HG02973 (cell line): Measurements from ENCODE around the gene GRK6.
"Not testable (repeated sequence)": the region's sequence is repeated elsewhere in the genome, so short reads cannot be mapped to it uniquely, and the experiment has no call there.

ENCODE experiments used
- ATAC-seq: cut with Tn5 transposase; IDR thresholded peaks from one replicate; pipeline ENCODE4 v1.9.1; 2021; ENCODE audit warnings: moderate library complexity; ENCODE audit not compliant: unreplicated experiment

Gene GRK6

DNA sequence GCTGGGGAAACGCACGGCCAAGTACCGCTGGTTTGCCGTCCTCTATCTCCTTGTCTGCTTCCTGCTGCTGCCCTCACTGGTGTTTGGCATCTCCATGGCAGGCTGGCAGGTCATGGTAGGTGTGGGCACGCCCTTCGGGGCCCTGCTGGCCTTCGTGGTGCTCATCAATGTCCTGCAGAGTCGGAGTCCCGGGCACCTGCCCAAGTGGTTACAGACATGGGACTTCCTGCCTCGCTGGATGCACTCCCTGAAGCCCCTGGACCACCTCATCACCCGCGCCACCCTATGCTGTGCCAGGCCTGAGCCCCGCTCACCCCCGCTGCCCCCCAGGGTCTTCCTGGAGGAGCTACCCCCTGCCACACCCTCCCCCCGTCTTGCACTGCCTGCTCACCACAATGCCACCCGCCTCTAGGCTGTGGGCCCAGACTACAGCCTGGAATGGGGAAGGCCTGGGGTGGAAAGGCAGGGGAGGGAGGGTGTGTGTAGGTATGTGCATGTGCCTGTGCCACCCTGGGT, 28.5 kb upstream of the GRK6 start:
- ATAC-seq, result no peak

DNA sequence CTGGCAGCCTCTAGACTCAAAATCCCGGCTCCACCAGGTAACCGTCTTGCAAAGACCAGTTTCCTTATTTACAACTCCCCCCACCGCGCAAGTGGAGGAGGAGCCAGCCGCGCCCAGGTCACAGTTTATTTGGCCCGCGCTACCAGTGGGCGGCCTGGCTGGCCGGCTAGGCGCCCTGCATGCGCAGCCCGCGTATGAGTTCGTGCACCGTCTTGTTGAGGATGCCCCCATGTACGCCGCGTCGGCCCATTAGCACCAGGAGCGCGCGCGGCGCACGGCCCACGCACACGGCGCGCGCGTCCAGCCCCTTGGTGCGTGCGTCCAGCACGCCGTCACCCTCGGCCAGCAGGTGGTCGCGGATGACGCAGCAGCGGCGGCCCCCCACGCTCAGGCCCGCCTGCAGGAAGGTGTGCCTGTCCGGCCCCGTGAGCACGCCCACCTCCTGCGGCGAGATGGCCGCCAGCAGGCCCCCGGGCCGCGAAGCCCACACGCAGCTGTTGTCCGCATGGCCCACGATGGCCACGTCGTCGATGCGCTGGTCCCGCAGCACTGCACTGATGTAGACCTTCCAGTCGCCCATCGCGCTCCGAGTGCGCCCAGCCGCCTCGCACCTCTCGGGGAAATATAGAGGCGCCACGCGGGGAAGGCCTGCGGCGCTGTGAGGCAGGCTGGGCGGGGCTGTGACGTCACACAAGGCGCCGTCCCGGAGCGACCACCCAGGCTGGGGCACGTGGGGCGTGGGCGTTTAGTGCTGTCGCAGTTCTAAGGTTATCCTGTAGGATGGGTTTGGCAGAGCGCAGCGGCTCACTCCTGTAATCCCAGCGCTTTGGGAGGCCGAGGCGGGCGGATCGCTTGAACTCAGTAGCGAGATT, 26.2 kb upstream of the GRK6 start, which contains the start of gene PFN3:
PFN3 (minus strand) TSS at position 665 of the 872 bp plus-strand sequence; CDS start at position 580, 85 bp downstream.
- no peak for ATAC-seq

DNA sequence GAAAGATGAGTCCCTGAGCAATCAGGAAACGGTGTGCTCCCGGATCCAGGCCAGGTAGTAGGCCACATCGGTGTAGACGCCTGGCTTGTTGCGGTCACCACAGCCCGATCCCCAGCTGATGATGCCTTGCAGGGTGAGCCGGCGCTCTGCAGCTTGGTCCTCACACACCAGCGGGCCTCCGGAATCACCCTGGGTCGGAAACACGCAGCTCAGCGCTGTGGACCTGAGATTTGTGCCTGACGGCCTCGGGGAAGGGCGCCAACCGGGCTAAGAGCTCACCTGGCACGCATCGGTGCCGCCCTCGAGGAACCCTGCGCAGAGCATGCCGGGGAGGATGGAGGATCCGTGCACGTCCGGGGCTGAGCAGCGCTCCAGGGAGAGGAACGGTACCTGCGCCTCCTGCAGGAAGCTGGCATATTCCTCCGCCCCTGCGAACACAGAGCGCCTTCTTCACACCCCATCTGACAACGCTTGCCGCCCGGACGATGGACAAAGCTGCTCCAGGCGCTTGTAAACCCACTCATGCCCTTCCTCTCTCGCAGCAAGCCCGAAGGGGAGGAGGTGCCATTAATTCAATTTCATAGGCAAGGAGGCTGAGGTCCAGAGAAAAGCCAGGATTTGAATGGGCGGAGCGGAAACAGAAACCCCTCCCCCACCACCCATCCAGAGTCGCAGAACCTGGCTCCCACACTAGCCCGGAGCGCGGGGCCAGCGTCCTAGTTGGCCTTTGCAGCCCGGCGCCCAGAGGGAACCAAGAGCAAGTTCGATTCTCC, 24.0 kb upstream of the GRK6 start:
- no peak for ATAC-seq

DNA sequence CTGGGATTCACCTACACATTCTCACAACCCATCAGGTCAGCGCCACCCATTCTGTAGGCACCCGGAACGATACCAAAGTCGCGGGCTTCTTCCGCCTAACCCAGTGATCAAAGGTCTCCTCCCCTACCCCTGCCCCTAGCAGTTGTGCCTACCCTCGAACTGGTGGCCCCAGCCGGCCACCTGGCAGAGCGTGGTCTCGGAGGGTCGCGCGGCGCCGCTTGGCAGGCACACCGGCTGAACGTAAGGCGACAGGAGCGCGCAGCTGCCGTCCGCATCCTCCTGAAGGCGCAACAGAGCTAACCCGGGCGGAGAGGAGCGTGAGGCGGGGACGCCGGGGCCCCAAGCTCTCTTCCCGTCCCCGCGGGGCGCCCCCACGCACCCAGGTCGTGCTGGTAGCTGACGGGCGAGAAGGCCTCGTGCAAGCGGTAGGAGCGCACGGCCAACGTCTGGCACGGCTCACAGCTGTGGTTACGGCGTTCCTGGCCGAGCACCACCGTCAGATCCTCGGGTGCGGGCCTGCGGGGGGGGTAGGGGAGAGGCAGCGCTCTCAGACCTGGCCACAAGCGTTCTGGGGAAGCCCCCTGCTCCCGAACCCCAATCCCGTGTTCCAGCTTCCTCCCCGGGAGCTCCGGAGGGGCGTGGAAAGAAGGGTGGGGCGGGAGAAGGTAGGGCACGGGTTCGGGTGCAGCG, 23.2 kb upstream of the GRK6 start:
- peak; percentile 8 for ATAC-seq

DNA sequence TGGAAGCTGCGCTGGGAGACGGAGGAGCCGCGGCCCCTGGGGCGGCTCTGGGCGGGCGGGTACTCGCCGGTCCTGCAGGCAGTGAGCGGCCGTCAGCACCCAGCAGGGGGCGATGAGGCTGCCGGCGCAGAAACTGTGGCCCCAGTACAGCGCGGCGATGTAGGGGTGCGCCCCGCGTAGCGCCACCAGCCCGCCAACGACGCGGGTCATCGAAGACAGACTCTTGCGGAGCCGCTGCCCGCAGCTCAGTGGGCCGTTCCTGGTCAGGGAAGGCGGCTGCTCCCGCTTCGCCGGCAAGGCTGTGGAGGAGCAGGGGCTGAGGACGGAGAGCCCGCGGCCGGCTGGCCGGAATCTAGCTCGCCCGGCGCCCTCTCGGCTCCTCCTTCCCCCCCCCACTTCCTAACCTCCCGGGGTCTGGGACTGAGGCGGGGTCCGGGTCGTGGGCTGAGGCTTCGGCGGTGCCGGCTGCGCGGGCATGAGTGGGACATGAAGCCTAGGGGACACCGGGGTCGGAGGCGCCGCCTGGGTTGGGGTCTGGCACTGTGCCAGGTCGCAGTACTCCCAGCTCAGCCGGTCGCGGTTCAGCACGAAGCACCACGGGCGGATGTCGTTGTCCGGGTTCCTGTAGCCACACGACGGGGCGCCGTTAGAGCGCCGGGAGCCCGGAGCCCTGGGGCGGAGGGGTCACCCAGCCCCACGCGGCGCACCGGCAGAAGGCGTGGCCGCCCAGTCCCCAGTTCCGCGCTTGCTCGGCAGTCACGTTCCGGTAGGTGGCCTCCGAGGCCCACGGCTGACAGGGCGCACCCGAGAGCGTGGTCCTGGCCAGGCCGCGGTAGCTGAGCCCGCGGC, 22.5 kb upstream of the GRK6 start:
- peak; percentile 72 for ATAC-seq

DNA sequence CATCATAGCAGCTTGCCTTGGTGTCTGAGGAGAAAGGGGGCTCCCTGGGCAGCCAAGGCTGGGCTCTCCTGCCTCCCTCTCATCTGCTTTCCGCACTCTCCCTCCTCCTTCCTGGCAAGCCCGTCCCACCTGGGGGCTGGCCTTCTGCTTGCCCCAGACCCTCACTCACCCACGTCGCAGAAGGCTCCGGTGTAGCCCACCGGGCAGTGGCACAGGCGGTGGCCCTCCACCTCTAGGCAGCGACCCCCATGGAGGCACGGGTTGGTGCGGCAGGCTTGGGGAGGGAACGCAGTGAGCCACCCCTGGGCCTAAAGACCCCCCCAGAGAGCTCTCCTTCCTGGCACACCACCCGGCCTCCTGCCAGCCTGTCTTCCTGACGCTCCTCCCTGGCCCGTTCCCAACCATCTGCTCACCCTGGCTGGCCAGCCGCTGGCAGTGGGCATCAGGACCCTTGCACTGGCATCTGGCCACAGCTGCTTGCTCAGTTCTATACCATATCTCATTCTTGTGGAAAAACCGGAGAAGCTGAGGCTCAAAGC, 21.8 kb upstream of the GRK6 start:
- no peak for ATAC-seq

DNA sequence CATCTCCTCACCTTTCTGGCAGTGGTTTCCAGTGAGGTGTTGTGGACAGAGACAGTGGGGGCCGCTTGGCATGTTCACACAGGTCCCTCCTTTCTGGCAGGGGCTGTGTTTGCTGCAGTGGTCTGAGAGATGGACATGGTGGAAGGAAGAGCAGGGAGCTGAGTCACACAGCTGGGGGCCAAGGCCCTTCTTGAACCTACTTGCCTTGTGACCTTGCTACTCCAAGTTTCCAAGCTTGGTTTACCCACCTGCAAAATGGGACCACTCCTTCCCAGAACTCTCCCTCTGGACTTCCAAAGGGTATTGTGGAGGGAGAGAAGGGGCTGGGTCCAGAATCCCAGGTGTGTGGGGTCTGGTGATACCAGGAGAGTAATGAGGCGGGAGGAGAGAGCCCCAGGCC, 21.2 kb upstream of the GRK6 start:
- no peak for ATAC-seq

DNA sequence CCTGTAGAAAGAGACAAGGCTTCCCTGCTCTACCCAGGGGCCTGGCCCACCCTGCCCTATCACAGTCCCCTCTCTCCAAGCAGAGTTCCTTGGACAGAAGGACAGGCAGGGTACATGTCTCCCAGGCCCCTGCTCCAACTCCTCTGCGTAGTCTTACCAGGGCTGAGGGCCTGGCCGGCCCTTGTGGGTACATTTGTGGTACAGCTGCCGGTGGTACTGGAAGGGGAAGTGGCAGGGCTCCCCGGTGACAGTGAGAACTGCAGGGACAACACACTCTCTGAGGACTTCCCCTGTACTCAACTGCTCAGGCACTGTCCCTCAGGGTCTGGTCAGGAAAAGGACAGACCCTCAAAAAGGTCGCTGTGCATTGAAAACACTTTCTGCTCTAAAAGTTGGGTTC, 20.7 kb upstream of the GRK6 start:
- no peak for ATAC-seq

DNA sequence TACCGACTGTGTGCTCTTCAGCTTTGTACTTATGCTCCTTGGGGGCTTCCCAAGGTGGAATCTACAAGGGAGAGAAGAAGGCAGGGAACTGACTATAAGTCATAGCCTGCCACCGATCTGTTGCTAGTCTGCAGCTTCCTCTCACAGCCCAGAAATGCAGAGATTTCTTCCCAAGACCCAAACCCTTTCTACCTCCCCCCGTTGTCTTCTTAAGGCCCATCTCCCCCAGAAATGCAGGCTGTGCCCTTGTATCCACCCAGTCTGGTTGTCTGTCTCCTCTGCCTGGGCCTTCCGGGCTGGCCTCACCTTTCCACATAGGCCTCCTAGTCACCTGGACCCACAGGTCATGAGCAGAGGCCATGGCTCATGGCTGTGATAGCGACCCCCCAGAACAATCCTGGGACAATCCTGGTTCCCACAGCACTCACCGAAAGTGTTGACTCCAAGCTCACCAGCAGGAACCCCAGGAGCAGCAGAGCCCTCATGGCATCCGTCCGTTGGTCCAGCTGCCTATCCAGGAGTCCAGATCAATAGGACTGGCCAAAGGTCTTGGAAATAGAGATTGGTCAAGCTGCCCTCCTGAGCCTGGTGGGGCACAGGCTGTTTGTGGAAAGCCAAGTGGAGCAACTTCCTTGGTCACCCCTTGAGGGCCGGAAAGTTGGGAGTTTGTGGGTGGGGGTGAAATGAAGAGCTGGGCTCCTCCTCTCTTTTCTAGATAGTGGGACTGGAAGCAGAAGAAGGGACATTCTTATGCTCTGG, 17.3 kb upstream of the GRK6 start, which contains the start of gene F12:
F12 (minus strand) TSS at position 522 of the 759 bp plus-strand sequence; CDS start at position 485, 37 bp downstream.
- no peak for ATAC-seq

DNA sequence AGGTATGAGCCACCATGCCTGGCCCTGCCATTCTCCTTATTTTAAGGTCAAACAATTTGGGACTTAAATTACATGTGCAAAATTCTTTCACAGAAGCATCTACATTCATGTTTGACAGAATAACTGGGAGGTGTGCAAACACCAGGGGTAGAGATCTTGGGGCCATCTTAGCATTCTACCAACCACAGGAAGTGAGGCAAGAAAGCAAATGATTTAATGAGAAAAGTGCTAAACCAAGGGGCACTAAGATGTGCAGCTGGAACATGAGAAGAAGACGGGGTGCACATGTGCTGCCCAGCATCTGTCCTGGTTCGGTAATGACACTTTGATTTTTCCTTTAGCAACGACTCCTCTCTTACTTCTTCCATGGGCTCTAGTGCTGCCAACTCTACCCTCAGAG, 15.9 kb upstream of the GRK6 start:
- ATAC-seq, result no peak

DNA sequence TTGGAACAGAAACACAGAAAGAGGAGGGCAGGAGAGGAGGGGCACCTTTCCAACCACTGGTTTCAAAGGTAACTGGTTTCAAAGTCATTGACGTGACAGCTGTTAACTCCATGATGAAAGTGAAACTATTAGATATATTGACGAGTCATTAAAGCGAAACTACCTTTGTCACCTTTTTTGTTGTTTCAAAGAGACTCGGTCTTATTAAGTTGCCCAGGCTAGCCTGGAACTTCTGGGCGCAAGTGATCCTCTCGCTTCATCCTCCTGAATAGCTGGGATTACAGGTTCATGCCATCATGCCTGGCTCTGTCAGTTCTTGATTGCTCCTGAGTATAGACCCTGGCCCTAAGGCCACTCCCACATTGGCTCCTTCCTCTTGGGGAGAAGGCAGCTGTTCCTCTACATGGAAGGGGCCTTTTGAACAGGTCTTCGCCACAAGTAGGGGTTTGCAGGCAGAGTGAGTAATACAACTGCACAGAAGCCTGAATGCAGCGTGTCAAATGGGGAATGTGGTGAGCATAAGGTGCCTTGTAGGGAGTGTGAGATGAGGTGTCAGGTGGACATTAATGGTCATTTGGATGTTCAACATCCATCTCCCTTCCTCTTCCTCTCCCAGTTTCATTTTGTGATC, 13.8 kb upstream of the GRK6 start:
- ATAC-seq, result peak; percentile 51

DNA sequence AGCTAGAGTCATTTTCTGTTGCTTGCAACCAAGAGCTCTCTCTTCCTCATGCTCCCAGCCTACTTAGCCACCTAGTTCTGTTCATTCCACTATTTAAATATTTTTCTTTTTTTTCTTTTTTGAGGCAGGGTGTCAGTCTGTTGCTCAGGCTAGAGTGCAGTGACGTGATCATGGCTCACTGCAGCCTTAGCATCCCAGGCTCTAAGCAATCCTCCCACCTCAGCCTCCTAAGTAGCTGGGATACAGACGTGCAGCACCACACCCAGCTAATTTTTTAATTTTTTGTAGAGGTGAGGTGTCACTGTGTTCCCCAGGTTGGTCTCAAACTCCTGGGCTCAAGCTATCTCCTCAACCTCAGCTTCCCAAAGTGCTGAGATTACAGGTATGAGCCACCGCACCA, 12.0 kb upstream of the GRK6 start:
- no peak for ATAC-seq

DNA sequence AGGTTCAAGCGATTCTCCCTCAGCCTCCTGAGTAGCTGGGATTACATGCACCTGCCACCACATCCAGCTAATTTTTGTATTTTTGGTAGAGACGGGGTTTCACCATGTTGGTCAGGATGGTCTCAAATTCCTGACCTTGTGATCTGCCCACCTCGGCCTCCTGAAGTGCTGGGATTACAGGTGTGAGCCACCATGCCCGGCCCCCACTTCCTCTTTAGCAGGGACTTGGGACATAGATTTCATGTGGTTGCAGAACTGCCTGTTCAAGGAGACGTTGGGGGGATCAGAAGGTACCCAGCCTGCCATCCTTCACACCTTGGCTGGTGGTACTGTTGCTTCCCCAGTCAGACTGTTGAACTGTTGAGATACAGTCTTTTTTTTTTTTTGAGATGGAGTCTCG, 9.4 kb upstream of the GRK6 start:
- ATAC-seq, result not testable (repeated sequence)

DNA sequence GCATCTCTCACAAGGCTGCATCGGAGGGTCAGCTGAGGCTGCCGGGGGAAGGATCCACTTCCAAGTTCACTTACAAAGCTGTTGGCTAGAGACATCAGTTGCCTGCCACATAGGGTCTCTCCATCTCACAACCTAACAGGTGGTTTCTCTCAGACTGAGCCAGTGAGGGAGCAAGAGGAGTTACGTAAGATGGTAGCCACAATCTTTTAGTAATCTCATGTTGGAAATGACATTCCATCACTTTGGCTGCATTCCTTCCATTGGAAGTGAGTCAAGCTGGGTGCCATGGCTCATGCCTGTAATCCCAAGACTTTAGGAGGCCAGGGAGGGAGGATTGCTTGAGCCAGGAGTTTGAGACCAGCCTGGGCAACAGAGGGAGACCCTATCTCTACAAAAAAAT, 7.4 kb upstream of the GRK6 start:
- no peak for ATAC-seq

DNA sequence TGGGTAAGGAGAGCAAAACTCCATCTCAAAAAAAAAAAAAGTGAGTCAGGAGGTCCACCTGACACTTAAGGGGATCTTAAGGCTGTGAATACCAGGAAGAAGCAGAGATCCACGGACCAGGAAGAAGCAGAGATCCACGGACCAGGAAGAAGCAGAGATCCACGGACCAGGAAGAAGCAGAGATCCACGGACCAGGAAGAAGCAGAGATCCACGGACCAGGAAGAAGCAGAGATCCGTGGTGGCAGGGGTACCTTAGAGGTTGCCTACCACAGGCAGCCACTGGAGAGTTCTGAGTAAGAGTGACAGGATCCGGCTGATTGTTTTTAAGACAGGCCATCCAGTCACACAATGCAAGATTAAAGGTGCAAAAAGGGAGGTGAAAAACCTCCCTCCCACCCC, 6.0 kb upstream of the GRK6 start:
- ATAC-seq, result not testable (repeated sequence)

DNA sequence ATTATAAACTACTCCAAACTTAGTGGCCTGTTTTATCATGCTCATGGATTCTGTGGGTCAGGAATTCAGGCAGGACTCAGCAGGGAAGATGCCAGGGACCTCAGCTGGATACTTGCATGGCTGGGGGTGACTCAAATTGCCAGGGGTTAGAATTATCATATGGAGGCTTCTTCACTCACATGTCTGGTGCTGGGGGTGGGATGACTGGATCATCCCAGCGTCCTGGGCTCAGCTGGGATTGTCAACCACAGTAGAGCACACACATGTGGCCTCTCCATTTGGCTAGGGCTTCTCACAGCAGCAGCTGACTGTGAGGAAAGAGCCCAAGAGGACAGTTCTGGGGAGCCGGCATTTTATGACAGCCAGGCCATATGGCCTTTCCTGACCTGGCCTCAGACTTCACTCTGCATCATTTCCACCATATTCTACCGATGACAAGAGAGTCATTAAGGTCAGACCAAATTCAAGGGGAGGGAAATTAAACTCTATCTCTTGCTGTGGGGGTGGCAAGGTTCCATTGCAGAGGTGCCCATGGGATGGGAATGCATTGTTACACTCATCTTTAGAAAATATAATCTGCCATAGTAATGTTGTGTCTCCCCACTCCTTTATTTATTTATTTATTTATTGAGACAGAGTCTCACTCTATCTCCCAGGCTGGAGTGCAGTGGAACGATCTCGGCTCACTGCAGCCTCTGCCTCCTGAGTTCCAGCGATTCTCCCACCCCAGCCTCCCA, 5.2 kb upstream of the GRK6 start:
- ATAC-seq, result no peak

DNA sequence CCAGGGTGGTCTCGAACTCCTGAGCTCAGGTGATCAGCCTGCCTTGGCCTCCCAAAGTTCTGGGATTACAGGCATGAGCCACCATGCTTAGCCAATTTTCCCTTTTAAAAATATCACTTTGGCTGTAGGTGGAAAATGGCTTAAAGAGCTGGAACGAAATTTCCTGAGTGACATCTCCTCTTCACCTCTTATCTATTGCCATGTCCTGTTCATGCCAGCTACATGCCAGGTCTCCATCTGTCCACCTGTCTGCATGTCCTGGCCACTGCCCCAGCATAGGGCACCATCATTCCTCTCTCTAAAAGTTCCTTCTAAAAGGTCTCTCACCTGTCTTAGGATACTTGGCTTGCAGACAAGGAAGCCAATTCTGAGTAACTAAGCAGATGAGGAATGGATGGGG, 2.8 kb upstream of the GRK6 start:
- no peak for ATAC-seq

DNA sequence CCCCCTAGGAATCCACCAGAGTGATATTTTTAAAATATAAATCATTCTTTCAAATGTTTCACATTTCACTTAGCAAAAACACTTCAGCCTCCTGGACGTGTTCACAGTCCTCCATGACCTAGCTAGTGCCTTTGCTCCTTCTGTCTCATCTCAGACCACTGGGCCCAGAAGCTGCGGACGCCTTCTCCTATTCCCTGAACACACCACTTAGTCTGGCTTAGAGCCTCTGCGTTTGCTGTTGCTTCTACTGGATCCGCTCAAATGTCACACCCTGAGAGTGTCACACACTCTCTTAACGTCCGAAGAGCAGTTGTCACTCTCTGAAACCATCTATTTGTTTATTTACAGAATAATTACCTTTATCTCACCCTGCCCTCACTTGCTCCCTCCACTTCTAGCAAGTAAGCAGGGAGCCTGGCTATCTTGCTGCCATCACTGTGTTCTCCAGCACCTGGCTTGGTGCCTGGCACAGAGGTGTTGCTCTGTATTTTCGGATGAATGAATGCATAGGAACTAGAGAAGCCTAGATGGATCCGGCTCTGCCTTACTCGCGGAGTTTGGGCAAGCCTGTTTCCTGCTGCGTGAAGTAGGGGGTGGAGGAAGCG, 1.2 kb upstream of the GRK6 start:
- no peak for ATAC-seq
